Heart left ventricle (tissue), 16 donors: ENCODE measurements around the gene PRKG1. TPM values are rescaled to one million over a fixed set of nuclear protein-coding genes. Genes with fewer than 3 reads are reported as not detected.

Experiments used
- ATAC-seq, 4 donors: fragments of 200-7000 bp; cut with Tn5 transposase; one replicate each; pipeline ENCODE4 v1.9.1; 2020 to 2022; ENCODE audit warnings: moderate library complexity in 4 of 4, mild to moderate bottlenecking in 3 of 4, moderate number of reproducible peaks in 1 of 4
- DNase-seq, 5 donors: peaks; one replicate each; pipeline ENCODE4 v3.0.0-alpha.2; 2020
- H3K27ac ChIP-seq, 12 donors: fragments of 200-600 bp; sonication (generic) in 4 of 12; one replicate each; pipeline versions ENCODE4 v1.5.0 to v1.8.0; 2016 to 2022; ENCODE audit warnings: mild to moderate bottlenecking in 2 of 12
- H3K27me3 ChIP-seq, 9 donors: fragments of 200-600 bp; sonication (generic) in 2 of 9; one replicate each; pipeline versions ENCODE4 v1.5.1 to v1.8.0; 2016 to 2022; ENCODE audit warnings: mild to moderate bottlenecking in 3 of 9
- H3K36me3 ChIP-seq, 9 donors: fragments of 200-600 bp; sonication (generic) in 2 of 9; one replicate each; pipeline versions ENCODE4 v1.5.0 to v1.8.0; 2018 to 2022; ENCODE audit warnings: mild to moderate bottlenecking in 2 of 9
- H3K4me1 ChIP-seq, 12 donors: fragments of 200-600 bp; sonication (generic) in 4 of 12; one replicate each; pipeline versions ENCODE4 v1.5.0 to v1.8.0; 2016 to 2022; ENCODE audit warnings: mild to moderate bottlenecking in 3 of 12
- H3K4me3 ChIP-seq, 12 donors: fragments of 200-600 bp; sonication (generic) in 4 of 12; one replicate each; pipeline versions ENCODE4 v1.5.0 to v1.8.0; 2017 to 2022; ENCODE audit warnings: mild to moderate bottlenecking in 9 of 12, moderate library complexity in 4 of 12
- H3K9me3 ChIP-seq, 12 donors: fragments of 200-600 bp; sonication (generic) in 4 of 12; one replicate each; pipeline versions ENCODE4 v1.5.0 to v1.8.0; 2016 to 2022; ENCODE audit warnings: mild to moderate bottlenecking in 1 of 12
- POLR2A ChIP-seq, 2 donors: fragments of 450-650 bp; IDR thresholded peaks; one replicate each; pipeline ENCODE4 v1.6.1; 2017; ENCODE audit warnings: antibody characterized with exemption in 2 of 2, mild to moderate bottlenecking in 2 of 2, moderate library complexity in 2 of 2
- WGBS, 4 donors: extraction: QIAGEN DNeasy Blood & Tissue Kit in 2 of 4; methylation state at CpG; one replicate each; pipeline versions ENCODE4 v1.1.5 to v1.1.7; 2013 to 2018; 5-methylcytosine and 5-hydroxymethylcytosine counted together
- intact Hi-C, 10 donors: fragments of 100-400 bp; cut with DNase I; formaldehyde crosslinking; loops; one replicate each; pipeline versions ENCODE4 v1.11.1 to v1.14.2; 2022
- polyA plus RNA-seq, 2 donors: library from polyadenylated mRNA; stranded (reverse); fragments of 200-250 nt; gene quantifications; one replicate each; pipeline ENCODE4 v1.2.3, GENCODE V29; 2013
- total RNA-seq, 9 donors: library from RNA; depleted of rRNA in 2 of 9; stranded (reverse); fragments of >200 nt in 2 of 9; fragmentation: NEBNext Ultra II Directional in 3 of 9; extraction: Animal tissue kit (Norgen Biotek cat#: 25700) in 3 of 9; gene quantifications; one replicate each; pipeline versions ENCODE4 v1.1.0 to v1.2.4, GENCODE V29; 2016 to 2023
- TF ChIP-seq, protein P1 (sequence below), 12 donors: fragments of 200-600 bp; sonication (generic) in 4 of 12; IDR thresholded peaks; one replicate each; pipeline versions ENCODE4 v1.5.0 to v1.8.0; 2018 to 2022; ENCODE audit warnings: antibody characterized with exemption in 12 of 12, mild to moderate bottlenecking in 5 of 12
- donor health status: ischemic (EF 13 %, LVEDD 7.1; RV severe dilation, severe dysfunction).
- donor health status: healthy with polysubstance abuse.
- donor health status: DM: no; HTN: yes; CAD: no.
- donor health status: DM: no; HTN: no; CAD: no.
- donor health status: ischemic (EF 25% LVEDD 6.9; RV normal size, moderate dysfunction).
- donor health status: ischemic (EF 25% LVEDD 5.7; RV mildly dilated, moderate dysfunction).
- donor health status: healthy.
- donor health status: DM: yes; HTN: yes; CAD: no.
- donor health status: ischemic (EF 35%, LVEDD 5.7; RV mildly dilated, moderate dysfunction).
- donor health status: nonischemic (EF 11% LVEDD 7.7; RV severe dilation, severe dysfunction).
- donor health status: DM: yes; HTN: yes; CAD: no.
- donor health status: PGD.
- donor health status: ischemic (EF 29% LVEDD 5.4; RV normal size, mild dysfunction).
- donor health status: nonischemic (EF 23%, LVEDD 6.1; RV moderate dilation, normal function).

The PRKG1 gene
- total and polyA plus RNA-seq, 11 donors: 5.5 to 37.3 (median 29.3) TPM

DNA sequence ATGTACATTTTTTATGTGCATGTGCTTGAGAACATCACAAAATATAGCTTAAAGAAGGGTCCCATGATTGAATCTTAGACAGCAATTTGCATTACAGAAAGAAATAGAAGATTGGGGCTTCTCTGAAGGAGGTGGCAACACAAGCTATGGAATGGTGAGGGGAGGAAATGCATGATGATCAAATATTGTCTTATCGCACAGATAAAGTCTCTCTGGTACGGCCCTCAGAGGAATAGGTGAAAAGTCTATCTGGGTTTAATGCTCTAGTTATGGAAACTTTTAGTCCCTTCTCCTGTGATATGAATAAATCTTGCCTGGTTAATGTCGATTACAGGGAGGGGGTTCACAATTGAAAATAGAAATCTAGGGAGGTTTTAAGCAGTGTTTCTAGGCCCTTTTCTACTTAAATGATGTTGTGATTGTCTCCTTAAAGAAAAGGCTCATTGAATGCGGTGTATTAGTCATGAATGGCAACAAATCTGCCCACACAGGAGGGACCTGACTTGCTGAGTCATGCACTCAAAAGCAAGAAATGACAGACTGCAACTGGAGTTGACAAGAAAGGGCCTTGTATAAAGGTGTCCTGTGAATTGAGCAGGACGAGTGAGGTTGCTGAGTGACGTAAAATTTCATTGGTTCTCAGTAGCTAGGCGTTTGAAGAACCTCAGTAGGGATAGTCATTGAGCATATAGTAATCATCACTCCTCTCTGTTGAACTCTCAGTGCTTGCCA lies 758.5 kb downstream of the PRKG1 start:
- Histone ChIP-seq H3K9me3 (peaks cover 0 to 18% (median 7%) of the 10 kb centered on the region in 12 donors), H3K4me3 (no peak overlapping the region), H3K27me3 (no peaks in the 10 kb centered on the region), H3K36me3 (no peaks in the 10 kb centered on the region), H3K27ac (no peak overlapping the region), H3K4me1 (no peaks in the 10 kb centered on the region)
- DNase-seq (peak in 1 of 5 donors; percentile 21), ATAC-seq (peak in 2 of 4 donors; percentile 52 to 60)
- no peak for TF ChIP-seq POLR2A (IDR thresholded peaks at IDR 0.05)
- TF ChIP-seq, protein P1, sequence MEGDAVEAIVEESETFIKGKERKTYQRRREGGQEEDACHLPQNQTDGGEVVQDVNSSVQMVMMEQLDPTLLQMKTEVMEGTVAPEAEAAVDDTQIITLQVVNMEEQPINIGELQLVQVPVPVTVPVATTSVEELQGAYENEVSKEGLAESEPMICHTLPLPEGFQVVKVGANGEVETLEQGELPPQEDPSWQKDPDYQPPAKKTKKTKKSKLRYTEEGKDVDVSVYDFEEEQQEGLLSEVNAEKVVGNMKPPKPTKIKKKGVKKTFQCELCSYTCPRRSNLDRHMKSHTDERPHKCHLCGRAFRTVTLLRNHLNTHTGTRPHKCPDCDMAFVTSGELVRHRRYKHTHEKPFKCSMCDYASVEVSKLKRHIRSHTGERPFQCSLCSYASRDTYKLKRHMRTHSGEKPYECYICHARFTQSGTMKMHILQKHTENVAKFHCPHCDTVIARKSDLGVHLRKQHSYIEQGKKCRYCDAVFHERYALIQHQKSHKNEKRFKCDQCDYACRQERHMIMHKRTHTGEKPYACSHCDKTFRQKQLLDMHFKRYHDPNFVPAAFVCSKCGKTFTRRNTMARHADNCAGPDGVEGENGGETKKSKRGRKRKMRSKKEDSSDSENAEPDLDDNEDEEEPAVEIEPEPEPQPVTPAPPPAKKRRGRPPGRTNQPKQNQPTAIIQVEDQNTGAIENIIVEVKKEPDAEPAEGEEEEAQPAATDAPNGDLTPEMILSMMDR (IDR thresholded peaks at IDR 0.05): no peak
- 70 to 80% (median 76%) methylated on average over 7 of the region's 7 CpGs for WGBS, 4 donors
- intact Hi-C loops: no loop called here

DNA sequence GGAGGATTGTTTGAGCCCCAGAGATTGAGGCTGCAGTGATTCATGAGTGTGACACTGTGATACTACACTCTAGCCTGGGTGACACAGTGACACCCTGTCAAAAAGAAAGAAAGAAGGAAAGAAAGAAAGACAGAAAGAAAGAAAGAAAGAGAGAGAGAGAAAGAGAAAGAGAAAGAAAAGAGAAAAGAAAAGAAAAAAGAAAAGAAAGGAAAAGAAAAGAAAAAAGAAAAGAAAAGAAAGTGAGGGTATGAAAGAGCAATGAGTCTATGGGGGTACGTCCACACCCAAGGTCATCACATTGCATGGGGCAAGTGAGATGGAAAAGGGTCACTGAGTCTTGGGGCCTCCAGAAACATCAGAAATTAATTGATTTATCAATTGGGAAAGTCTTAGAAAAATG lies 760.3 kb downstream of the PRKG1 start:
- no peaks in the 10 kb centered on the region for H3K27me3 ChIP-seq
- no peaks in the 10 kb centered on the region for H3K36me3 ChIP-seq
- H3K4me3 ChIP-seq: no peak overlapping the region
- WGBS, 4 donors: 89 to 93% (median 92%) methylated on average over 1 of the region's 1 CpG
- no peak overlapping the region for H3K27ac ChIP-seq
- ATAC-seq (no peak), DNase-seq (no peak)
- H3K9me3 ChIP-seq: peaks cover 0 to 14% (median 6%) of the 10 kb centered on the region in 12 donors
- intact Hi-C loops: no loop called here
- no peak for TF ChIP-seq POLR2A (IDR thresholded peaks at IDR 0.05)
- TF ChIP-seq, protein P1 (IDR thresholded peaks at IDR 0.05): no peak
- H3K4me1 ChIP-seq: peaks cover 0 to 12% (median 0%) of the 10 kb centered on the region in 12 donors

DNA sequence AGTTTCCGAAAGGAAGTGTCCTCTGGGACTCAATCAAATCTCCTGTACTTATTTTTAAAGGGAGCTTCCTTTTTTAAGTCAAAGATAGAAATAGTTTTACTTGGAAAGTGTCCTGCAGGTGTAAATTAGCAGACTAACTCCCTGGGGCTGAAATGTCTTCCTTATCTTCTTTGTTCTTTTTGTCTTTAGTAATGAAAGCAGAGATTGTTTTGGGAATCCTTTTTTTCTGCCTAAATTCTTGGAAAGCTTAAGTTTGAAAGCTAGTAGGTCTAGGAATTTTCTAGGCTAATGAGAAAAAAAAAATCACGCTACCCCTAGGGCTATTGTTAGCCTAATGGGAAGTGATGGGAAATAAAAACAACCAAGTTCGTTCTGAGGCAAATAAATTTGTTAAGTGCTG lies 764.2 kb downstream of the PRKG1 start:
- ATAC-seq (no peak), DNase-seq (no peak)
- TF ChIP-seq, protein P1 (IDR thresholded peaks at IDR 0.05): no peak
- TF ChIP-seq POLR2A (IDR thresholded peaks at IDR 0.05): no peak
- H3K27ac ChIP-seq: no peak overlapping the region
- H3K4me1 ChIP-seq: peaks cover 0 to 12% (median 0%) of the 10 kb centered on the region in 12 donors
- intact Hi-C loops: no loop called here
- peaks cover 0 to 14% (median 6%) of the 10 kb centered on the region in 12 donors for H3K9me3 ChIP-seq
- H3K36me3 ChIP-seq: no peaks in the 10 kb centered on the region
- 29 to 48% (median 39%) methylated on average over 3 of the region's 3 CpGs for WGBS, 4 donors
- H3K4me3 ChIP-seq: no peak overlapping the region
- H3K27me3 ChIP-seq: no peaks in the 10 kb centered on the region

DNA sequence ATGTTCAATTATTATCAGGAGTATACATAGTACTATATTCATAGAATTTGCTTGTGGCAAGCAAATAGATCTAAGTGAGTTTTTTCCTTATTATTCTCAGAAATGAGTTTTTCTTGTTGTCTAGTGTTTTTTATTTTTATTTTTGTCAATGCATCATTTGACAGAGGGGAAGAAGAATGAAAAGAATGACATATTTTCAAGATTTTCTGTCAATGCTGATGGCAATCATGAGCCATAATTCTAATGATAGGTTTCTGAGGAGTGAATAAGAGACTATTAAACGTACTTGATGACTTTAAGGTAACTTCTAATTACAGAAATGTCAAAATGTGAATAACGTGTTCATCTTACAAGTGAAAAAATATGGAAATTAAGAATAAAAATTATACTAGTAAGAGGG lies 769.7 kb downstream of the PRKG1 start:
- no peak overlapping the region for H3K27ac ChIP-seq
- ATAC-seq: no peak
- WGBS, 4 donors: 69 to 78% (median 76%) methylated on average over 2 of the region's 2 CpGs

More for the DNA sequence above, 769.7 kb downstream of the PRKG1 start:
- no peak overlapping the region for H3K4me3 ChIP-seq
- TF ChIP-seq POLR2A (IDR thresholded peaks at IDR 0.05): no peak
- TF ChIP-seq, protein P1 (IDR thresholded peaks at IDR 0.05): no peak
- H3K27me3 ChIP-seq: no peaks in the 10 kb centered on the region
- no peaks in the 10 kb centered on the region for H3K36me3 ChIP-seq
- H3K9me3 ChIP-seq: no peaks in the 10 kb centered on the region
- DNase-seq: no peak
- H3K4me1 ChIP-seq: peaks cover 0 to 4% (median 0%) of the 10 kb centered on the region in 12 donors
- intact Hi-C loops: no loop called here
